Activated T-helper 2 cell treated with anti-CD3 and anti-CD28 coated beads, Interferon-gamma antibody, Interleukin-2, Interleukin-4, amounts not matched to agents 10 μg/mL and 5 μg/mL and 100 μg/mL, durations not matched to agents 14 hours and 24 hours and 36 hours (primary cell): ENCODE measurements around the gene PPFIBP1. TPM values are rescaled to one million over a fixed set of nuclear protein-coding genes. Genes with fewer than 3 reads are reported as not detected.
"Not testable (repeated sequence)": the region's sequence is repeated elsewhere in the genome, so short reads cannot be mapped to it uniquely, and the experiment has no call there.

Experiments used
- DNase-seq: peaks from one replicate; pipeline ENCODE4 v3.0.0; 2021; ENCODE audit warnings: low spot score
- H3K27ac Mint-ChIP-seq: one replicate; pipeline ENCODE4 v1.8.0; 2021; ENCODE audit warnings: mixed read lengths
- H3K27me3 Mint-ChIP-seq: one replicate; pipeline ENCODE4 v1.8.0; 2021; ENCODE audit warnings: low read depth, mixed read lengths
- H3K36me3 Mint-ChIP-seq: one replicate; pipeline ENCODE4 v1.8.0; 2021; ENCODE audit warnings: low read depth, mixed read lengths
- H3K4me1 Mint-ChIP-seq: one replicate; pipeline ENCODE4 v1.8.0; 2021; ENCODE audit warnings: low read depth, mixed read lengths
- H3K4me3 Mint-ChIP-seq: one replicate; pipeline ENCODE4 v1.8.0; 2021; ENCODE audit warnings: low read depth, mild to moderate bottlenecking, moderate library complexity, mixed read lengths
- H3K9me3 Mint-ChIP-seq: one replicate; pipeline ENCODE4 v1.8.0; 2021; ENCODE audit warnings: mixed read lengths
- intact Hi-C: fragments of 100-400 bp; cut with micrococcal nuclease; formaldehyde crosslinking; loops from one replicate; pipeline ENCODE4 v1.15.1; 2023
- total RNA-seq: library from RNA; stranded (reverse); gene quantifications from 2 replicates; pipeline ENCODE4 v1.2.3, GENCODE V29; 2022

The PPFIBP1 gene
- total RNA-seq, 1 donor from 2014 or later, result 74.1 TPM

DNA sequence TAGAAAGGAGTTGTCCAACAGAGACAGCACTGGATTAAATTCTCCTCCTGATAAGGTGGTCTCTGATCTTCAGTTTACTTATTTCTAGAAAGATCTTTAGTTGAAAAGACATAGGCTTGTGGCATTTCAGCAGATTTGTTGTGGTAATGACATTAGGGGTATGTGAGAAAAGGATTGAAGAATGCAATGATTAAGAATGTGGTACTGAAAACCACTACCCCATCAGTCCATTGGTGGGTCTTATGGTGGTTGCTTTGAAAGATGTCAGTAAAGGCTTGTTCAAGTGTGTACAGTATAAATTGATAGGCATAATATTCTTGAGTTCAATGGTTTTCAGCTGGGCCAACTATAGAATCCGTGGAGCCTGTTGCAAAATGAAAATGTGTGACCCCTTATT, 10.8 kb downstream of the PPFIBP1 start:
- Mint-ChIP-seq H3K9me3 (no peaks in the 10 kb centered on the region), H3K36me3 (peaks cover 13% of the 10 kb centered on the region), H3K4me3 (peak overlapping the region; percentile 6), H3K4me1 (peaks cover 43% of the 10 kb centered on the region), H3K27ac (peak overlapping the region; percentile 62), H3K27me3 (peaks cover 3% of the 10 kb centered on the region)
- no peak for DNase-seq
- intact Hi-C loops, result loop anchor here (1.0 kb wide), 4 partner anchors 10 to 203 kb away; partner anchors contain the start of gene PPFIBP1

DNA sequence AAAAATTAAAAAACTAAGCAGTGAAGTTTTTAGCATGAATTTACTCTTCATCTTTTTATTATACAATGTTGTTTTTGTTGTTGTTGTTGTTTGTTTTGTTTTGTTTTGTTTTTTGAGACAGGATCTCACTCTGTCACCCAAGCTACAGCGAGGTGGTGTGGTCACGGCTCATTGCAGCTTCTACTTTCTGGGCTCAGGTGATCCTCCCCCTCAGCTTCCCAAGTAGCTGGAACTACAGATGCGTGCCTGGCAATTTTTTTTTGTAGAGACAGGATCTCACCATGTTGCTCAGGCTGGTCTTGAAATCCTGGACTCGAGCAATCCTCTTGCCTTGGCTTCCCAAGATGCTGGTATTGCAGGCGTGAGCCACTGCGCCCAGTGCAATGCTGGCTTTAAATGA, 11.3 kb downstream of the PPFIBP1 start:
- H3K4me3 Mint-ChIP-seq, result no peak overlapping the region
- peaks cover 13% of the 10 kb centered on the region for H3K36me3 Mint-ChIP-seq
- no peak for DNase-seq
- H3K4me1 Mint-ChIP-seq, result peaks cover 37% of the 10 kb centered on the region
- intact Hi-C loops, result no loop called here
- H3K27me3 Mint-ChIP-seq, result peaks cover 3% of the 10 kb centered on the region
- no peak overlapping the region for H3K27ac Mint-ChIP-seq
- H3K9me3 Mint-ChIP-seq, result no peaks in the 10 kb centered on the region

DNA sequence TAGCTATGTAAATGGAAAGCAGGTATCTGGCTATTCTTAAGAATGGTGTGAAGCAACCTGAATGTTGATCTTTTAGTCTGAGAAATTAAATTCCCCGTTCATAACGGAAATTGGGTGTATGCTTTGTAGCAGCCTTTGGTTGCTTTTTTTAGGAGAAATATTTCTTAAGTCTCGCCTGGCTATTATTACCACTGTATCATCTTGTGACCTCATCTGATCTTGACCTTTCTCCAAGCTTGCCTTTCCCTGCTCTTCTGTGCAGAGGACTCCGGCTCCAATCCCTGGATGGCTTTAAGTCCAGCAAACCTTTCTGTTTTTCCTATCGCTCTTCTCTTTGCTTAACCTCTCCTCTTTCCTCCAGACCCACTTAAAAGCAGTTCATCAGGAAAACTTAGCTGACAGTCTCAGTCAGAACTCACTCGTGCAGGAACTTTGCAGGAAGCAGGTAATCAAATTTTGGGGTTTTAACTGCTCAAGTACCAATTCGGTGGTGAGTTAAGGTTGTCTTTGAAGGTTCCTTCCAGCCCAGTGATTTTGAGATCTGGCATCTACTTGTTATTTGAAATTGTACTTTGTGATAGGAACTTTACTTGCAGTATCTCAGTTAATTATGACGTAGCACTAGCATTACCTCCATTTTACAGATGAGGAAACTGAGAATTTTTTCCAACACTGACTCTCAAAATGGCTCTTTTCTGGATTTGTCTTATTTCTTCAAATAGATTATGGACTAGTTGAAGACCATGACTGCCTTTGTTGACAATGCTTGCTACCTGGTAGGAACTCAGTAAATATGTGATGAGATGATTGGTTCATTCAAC, 14.1 kb downstream of the PPFIBP1 start:
- peaks cover 13% of the 10 kb centered on the region for H3K36me3 Mint-ChIP-seq
- intact Hi-C loops, result no loop called here
- H3K4me1 Mint-ChIP-seq, result peaks cover 30% of the 10 kb centered on the region
- no peak overlapping the region for H3K27ac Mint-ChIP-seq
- H3K4me3 Mint-ChIP-seq, result no peak overlapping the region
- H3K27me3 Mint-ChIP-seq, result peaks cover 13% of the 10 kb centered on the region
- no peaks in the 10 kb centered on the region for H3K9me3 Mint-ChIP-seq
- no peak for DNase-seq

DNA sequence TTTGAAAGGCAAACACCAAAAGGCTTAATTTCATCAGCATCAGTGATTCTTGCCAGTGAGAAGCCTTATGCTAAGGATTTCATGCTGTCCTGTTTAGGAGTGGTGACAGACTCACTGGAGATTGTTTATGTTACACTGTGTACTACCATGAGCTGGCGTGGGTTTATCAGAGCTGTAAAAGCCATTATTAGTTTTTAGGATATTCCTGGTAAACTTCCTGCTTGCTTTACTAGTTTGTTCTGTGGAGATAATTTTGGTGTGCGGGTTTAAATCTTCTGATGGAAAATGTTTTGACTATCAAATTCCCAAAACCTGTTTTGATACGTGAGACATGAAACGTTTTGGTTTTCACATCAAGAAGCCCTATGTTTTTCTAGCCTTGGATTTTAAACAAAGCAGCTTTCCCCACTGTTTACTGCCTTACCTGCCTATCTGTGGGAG, 15.2 kb downstream of the PPFIBP1 start:
- no peak for DNase-seq
- H3K36me3 Mint-ChIP-seq, result peaks cover 9% of the 10 kb centered on the region
- no peaks in the 10 kb centered on the region for H3K9me3 Mint-ChIP-seq
- peaks cover 16% of the 10 kb centered on the region for H3K27me3 Mint-ChIP-seq
- intact Hi-C loops, result no loop called here
- peaks cover 20% of the 10 kb centered on the region for H3K4me1 Mint-ChIP-seq
- no peak overlapping the region for H3K4me3 Mint-ChIP-seq
- no peak overlapping the region for H3K27ac Mint-ChIP-seq

DNA sequence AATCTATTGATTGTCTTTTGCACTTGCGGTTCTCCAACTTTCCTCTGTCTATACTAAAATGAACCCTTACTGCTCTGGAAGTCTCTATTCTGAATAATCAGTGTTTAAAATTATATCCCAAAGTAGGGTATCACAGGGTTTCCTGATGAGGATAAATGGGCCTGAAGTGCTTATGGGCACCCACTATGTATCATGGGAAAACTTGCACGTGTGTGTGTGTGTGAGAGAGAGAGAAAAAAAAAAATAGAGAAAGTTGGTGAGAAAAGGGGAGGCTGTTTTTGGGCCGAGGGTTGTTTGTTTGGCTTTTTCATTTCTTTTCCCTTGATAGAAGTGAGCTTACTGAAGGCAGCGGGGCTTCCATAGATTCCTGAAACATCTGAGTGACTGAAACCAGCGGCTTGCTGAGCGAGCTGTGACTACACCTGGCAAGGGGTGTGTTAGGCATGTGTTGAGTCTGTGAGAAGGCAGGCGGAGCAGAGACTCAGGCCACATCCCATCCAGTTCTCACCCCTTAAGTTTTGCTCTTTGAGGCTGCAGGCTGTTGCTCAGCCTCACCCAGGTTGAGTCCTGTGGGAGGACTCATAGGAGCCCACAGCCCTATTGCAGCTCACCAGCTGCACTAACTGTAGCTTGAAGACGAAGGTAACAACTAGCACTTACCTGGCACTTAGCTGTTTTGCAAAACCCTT, 17.2 kb downstream of the PPFIBP1 start:
- no peak overlapping the region for H3K27ac Mint-ChIP-seq
- H3K27me3 Mint-ChIP-seq, result peaks cover 22% of the 10 kb centered on the region
- no peaks in the 10 kb centered on the region for H3K9me3 Mint-ChIP-seq
- DNase-seq, result no peak
- H3K4me1 Mint-ChIP-seq, result peaks cover 8% of the 10 kb centered on the region
- intact Hi-C loops, result no loop called here
- H3K36me3 Mint-ChIP-seq, result peaks cover 8% of the 10 kb centered on the region
- H3K4me3 Mint-ChIP-seq, result no peak overlapping the region

DNA sequence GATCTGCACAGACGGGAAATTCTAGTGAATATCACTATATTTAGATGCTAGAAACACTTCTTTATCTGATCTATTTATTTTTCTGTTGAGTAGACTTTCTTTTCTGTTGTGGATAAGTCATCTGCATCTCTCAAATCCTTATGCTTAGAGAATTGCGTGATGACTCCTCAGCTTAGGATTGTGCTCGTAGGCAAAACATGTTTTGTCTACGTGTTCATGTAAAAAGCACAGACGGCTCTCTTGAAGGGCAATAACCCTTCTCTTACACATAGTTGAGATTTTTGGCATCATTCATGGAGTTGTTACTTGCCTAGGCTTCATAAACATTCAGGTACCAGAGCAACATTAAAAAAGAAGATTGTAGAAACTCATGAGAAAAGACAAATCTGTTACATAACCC, 18.6 kb downstream of the PPFIBP1 start:
- intact Hi-C loops, result no loop called here
- DNase-seq, result no peak
- Mint-ChIP-seq H3K4me1 (peaks cover 8% of the 10 kb centered on the region), H3K9me3 (no peaks in the 10 kb centered on the region), H3K27ac (no peak overlapping the region), H3K27me3 (peaks cover 22% of the 10 kb centered on the region), H3K36me3 (no peaks in the 10 kb centered on the region), H3K4me3 (no peak overlapping the region)

GRCh38 chr12:27544858-27545257, 20.9 kb downstream of the PPFIBP1 start:
- H3K9me3 Mint-ChIP-seq, H3K27ac Mint-ChIP-seq, H3K36me3 Mint-ChIP-seq, DNase-seq, intact Hi-C loops, H3K4me3 Mint-ChIP-seq: not testable (repeated sequence)
- Mint-ChIP-seq H3K4me1 (peaks cover 22% of the 10 kb centered on the region), H3K27me3 (peaks cover 28% of the 10 kb centered on the region)

DNA sequence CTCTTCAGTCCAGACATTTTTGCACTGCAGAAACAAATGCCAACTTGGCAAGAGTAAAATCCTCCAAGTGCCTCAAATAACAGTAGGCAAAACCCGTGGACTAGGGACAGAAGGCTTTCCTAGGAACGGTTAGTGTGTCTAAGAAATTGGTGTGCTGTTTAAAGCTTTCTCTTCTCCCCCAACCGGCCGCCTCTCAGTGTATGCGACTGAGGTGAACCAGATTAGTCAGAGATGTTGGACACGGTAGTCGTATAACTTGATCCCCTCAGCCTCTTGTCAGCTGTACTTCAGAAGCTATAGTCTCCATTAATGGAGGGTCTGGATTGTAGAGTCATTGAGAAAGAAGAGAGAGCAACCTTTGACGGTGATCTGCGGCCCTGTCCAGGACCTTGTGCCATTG, 21.7 kb downstream of the PPFIBP1 start:
- Mint-ChIP-seq H3K9me3 (no peaks in the 10 kb centered on the region), H3K27ac (no peak overlapping the region), H3K4me3 (no peak overlapping the region), H3K36me3 (no peaks in the 10 kb centered on the region), H3K27me3 (peaks cover 33% of the 10 kb centered on the region), H3K4me1 (peaks cover 22% of the 10 kb centered on the region)
- DNase-seq, result no peak
- intact Hi-C loops, result no loop called here

DNA sequence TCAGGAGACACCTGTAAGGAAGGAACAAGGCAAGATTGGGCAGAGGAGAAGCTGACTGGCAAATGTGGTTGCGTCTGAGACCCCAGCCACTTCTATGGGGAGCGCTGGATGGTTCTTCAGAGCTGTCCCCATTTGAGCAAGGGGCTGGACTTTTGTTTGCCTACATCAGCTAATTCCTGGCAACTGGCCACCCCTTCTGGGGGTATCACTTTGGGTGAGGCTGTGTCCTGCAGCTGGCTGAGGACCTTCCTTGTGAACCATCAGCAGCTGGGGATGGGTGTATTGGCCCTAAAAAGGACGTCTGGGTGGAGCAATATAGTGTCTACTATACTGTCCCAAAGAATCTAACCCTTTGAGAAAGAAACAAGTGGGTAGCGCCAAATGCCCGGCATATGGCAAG, 23.6 kb downstream of the PPFIBP1 start:
- intact Hi-C loops, result no loop called here
- no peaks in the 10 kb centered on the region for H3K36me3 Mint-ChIP-seq
- DNase-seq, result no peak
- no peak overlapping the region for H3K27ac Mint-ChIP-seq
- no peak overlapping the region for H3K4me3 Mint-ChIP-seq
- peaks cover 29% of the 10 kb centered on the region for H3K27me3 Mint-ChIP-seq
- no peaks in the 10 kb centered on the region for H3K9me3 Mint-ChIP-seq
- peaks cover 19% of the 10 kb centered on the region for H3K4me1 Mint-ChIP-seq

DNA sequence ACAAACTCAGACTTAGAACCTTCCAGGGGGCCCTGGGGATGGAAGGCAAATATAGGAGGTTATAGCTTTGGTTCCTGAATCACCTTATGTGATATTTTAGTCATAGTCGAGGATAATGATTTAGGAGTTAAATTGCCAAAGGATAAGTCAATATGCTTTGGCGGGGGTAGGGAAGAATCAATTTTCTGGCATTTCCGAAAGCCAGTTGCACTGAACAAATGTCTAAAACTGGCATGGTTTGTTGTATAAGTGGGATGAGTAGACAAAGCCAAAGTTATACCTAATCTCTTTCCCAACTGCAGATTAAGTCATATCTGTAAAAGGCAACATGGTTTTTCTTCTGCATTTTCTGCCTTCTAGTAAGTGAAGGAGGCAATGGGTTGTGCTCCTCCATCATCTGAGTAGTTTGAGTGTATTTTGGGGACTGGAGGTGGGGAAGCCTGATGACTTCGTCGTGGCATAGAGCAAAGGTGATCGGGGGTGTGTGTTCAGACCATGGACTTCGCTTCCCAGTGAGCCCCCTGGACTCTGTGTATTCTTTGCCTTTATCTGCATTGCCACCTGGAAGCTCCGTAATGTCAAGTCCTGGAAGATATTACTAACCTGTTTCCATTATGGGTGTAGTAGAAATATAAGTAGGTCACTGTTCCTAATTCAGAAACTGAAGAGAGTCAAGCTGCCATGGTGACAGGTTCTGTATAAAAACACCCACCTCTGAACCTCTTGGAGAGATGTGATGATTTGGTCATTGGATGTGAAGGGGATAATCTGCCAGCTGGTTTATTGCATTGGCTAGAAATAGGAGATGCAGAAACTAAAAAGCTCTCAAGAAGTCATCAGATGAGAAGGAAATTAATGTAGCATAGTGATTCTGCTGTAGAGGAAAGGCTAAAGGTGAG, 24.5 kb downstream of the PPFIBP1 start:
- no peak overlapping the region for H3K4me3 Mint-ChIP-seq
- H3K9me3 Mint-ChIP-seq, result no peaks in the 10 kb centered on the region
- H3K36me3 Mint-ChIP-seq, result no peaks in the 10 kb centered on the region
- intact Hi-C loops, result no loop called here
- peaks cover 33% of the 10 kb centered on the region for H3K27me3 Mint-ChIP-seq
- H3K4me1 Mint-ChIP-seq, result peaks cover 24% of the 10 kb centered on the region
- peak overlapping the region; percentile 17 for H3K27ac Mint-ChIP-seq
- DNase-seq, result no peak

GRCh38 chr12:27549236-27549800, 25.3 kb downstream of the PPFIBP1 start:
- peaks cover 37% of the 10 kb centered on the region for H3K27me3 Mint-ChIP-seq
- no peaks in the 10 kb centered on the region for H3K36me3 Mint-ChIP-seq
- no peak for DNase-seq
- no peaks in the 10 kb centered on the region for H3K9me3 Mint-ChIP-seq
- peaks cover 24% of the 10 kb centered on the region for H3K4me1 Mint-ChIP-seq
- H3K27ac Mint-ChIP-seq, result no peak overlapping the region
- no peak overlapping the region for H3K4me3 Mint-ChIP-seq
- intact Hi-C loops, result no loop called here

DNA sequence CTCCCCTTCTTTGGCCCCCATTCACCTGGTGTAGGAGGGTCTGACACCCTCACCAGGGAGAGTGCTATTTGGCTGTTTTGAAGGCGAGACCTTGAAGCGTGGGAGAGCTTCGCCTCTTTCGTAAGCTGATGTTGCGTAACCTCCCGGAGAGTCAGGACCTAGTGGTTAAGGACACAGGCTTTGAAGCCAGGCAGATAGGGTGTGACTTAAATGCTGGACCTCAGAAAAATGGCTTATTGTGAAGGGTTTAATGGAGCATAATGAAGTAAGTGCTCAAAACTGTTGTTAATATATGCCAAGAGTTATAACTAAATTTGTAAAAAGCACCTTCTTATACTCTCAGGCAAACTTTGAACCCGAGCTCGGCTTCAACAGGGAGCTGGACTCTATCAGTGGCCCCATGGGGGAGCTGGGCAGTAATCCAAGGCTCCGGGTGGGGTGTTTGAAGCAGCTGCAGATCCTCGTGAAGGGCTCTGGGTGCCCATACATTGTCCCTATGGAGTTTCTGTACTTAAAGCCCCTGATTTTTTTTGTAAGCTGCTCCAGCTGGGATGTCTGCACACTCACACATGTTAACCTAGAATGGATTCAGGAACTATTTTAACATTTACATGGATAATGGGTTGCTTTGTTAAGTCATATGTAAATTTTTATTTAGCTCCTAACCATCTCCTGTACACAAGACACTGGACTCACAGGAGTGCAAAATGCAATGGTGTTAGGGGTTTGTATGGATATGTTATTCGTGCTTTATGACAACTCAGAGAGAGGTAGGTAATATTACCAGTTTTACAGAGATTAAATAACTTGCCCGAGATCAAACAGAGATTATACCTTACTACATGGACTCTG, 26.0 kb downstream of the PPFIBP1 start:
- H3K4me3 Mint-ChIP-seq, result no peak overlapping the region
- no peak overlapping the region for H3K27ac Mint-ChIP-seq
- intact Hi-C loops, result no loop called here

More for the DNA sequence above, 26.0 kb downstream of the PPFIBP1 start:
- peaks cover 41% of the 10 kb centered on the region for H3K27me3 Mint-ChIP-seq
- H3K4me1 Mint-ChIP-seq, result peaks cover 27% of the 10 kb centered on the region
- no peak for DNase-seq
- no peaks in the 10 kb centered on the region for H3K9me3 Mint-ChIP-seq
- H3K36me3 Mint-ChIP-seq, result no peaks in the 10 kb centered on the region
